MM.1S (cell line): Measurements from ENCODE around the gene ADARB1.

Source experiments
- CTCF ChIP-seq: fragments of 300-600 bp; sonication (generic); IDR thresholded peaks from 2 replicates; pipeline ENCODE4 v1.5.1; 2016; ENCODE audit warnings: antibody characterized with exemption, low read length, mixed read lengths
- EZH2 ChIP-seq: fragments of 300-600 bp; sonication (generic); optimal IDR thresholded peaks from 2 replicates; pipeline ENCODE3; 2017; ENCODE audit warnings: low read depth, mild to moderate bottlenecking, antibody characterized with exemption, low read length, mixed read lengths
- EZH2phosphoT487 ChIP-seq: fragments of 300-600 bp; sonication (generic); IDR thresholded peaks from 2 replicates; pipeline ENCODE4 v1.6.1; 2018; ENCODE audit warnings: antibody characterized with exemption, low read length

GRCh38 chr21:45172420-45172819, 98.0 kb downstream of the ADARB1 start:
- TF ChIP-seq CTCF (no peak), EZH2phosphoT487 (no peak), EZH2 (no peak)
